Mucosa of stomach (tissue), 1 donor: ENCODE results near the gene PIK3R2.
"Not testable (repeated sequence)": the region's sequence is repeated elsewhere in the genome, so short reads cannot be mapped to it uniquely, and the experiment has no call there.

Experiments
- H3K27me3 ChIP-seq: one replicate; pipeline ENCODE4 v1.7.0; 2013; ENCODE audit warnings: mild to moderate bottlenecking, low read length; ENCODE audit not compliant: control insufficient read depth, insufficient read depth
- H3K36me3 ChIP-seq: one replicate; pipeline ENCODE4 v1.7.0; 2013; ENCODE audit warnings: low read length; ENCODE audit not compliant: control insufficient read depth, insufficient read depth
- H3K4me1 ChIP-seq: one replicate; pipeline ENCODE4 v1.7.0; 2013; ENCODE audit warnings: mild to moderate bottlenecking, low read length; ENCODE audit not compliant: control insufficient read depth, insufficient read depth
- H3K4me3 ChIP-seq: one replicate; pipeline ENCODE4 v1.7.0; 2013; ENCODE audit warnings: low read length
- H3K9ac ChIP-seq: one replicate; pipeline ENCODE4 v1.7.0; 2013; ENCODE audit warnings: mild to moderate bottlenecking, low read length, moderate library complexity
- H3K9me3 ChIP-seq: one replicate; pipeline ENCODE4 v1.7.0; 2013; ENCODE audit warnings: mild to moderate bottlenecking, low read length, moderate library complexity; ENCODE audit not compliant: control insufficient read depth
- donor health status: Pancreatic carcinoma.

Gene PIK3R2

GRCh38 chr19:18152817-18153555, at the start of gene PIK3R2:
TSS of gene PIK3R2 (plus strand) at chr19:18153163. CDS start at chr19:18155880, 2,717 bp downstream.
- H3K27me3 ChIP-seq, result no peaks in the 10 kb centered on the region
- H3K36me3 ChIP-seq, result no peaks in the 10 kb centered on the region
- peaks cover 47% of the 10 kb centered on the region for H3K4me1 ChIP-seq
- peak within 1 kb of the TSS; percentile 86 for H3K9ac ChIP-seq
- no peaks in the 10 kb centered on the region for H3K9me3 ChIP-seq
- peak within 1 kb of the TSS; percentile 66 for H3K4me3 ChIP-seq

DNA sequence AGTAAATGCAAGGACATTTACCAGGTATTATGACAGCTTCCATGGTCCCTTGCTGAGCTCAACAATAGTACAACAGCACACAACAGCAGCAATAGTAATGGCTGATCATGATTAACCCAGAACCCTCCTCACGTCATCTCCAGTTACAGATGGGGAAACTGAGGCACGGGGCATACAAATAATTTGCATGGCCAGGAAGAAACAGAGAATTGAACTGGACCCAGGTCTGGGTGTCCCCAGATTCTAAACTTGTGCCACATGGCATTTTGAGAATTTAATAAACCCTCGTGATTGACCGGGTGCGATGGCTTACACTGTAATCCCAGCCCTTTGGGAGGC, 48.2 kb upstream of the PIK3R2 start:
- peaks cover 20% of the 10 kb centered on the region for H3K4me1 ChIP-seq
- no peaks in the 10 kb centered on the region for H3K36me3 ChIP-seq
- H3K9ac ChIP-seq, result peak overlapping the region; percentile 61
- H3K4me3 ChIP-seq, result peak overlapping the region; percentile 46
- H3K9me3 ChIP-seq, result no peaks in the 10 kb centered on the region
- peaks cover 1% of the 10 kb centered on the region for H3K27me3 ChIP-seq

GRCh38 chr19:18105259-18105658, 47.7 kb upstream of the PIK3R2 start:
- H3K36me3 ChIP-seq, H3K4me3 ChIP-seq, H3K9ac ChIP-seq, H3K27me3 ChIP-seq, H3K9me3 ChIP-seq: not testable (repeated sequence)
- H3K4me1 ChIP-seq, result peaks cover 22% of the 10 kb centered on the region

GRCh38 chr19:18107235-18107634, 45.7 kb upstream of the PIK3R2 start:
- H3K9ac ChIP-seq, result no peak overlapping the region
- no peaks in the 10 kb centered on the region for H3K36me3 ChIP-seq
- H3K9me3 ChIP-seq, result no peaks in the 10 kb centered on the region
- peaks cover 33% of the 10 kb centered on the region for H3K4me1 ChIP-seq
- no peak overlapping the region for H3K4me3 ChIP-seq
- H3K27me3 ChIP-seq, result no peaks in the 10 kb centered on the region

DNA sequence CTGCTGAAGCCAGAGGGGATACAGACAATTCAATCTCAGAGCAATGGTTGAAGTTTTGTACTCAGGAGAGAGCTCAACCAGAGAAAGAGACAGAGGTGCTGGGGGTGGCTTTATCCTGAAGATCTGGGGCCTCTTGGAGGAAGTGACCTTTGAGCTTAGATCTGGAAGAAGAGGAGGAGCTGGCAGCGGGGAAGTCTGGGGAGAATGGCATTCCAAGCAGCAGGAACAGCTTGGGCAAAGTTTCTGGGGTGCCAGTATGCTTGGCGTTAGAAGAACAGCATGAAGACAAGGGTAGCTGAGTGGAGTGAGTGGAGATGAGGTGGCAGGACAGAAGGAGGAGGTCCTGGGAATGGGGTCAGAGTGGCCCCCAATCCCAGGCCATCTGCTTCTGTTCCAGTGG, 44.1 kb upstream of the PIK3R2 start:
- H3K9me3 ChIP-seq, result no peaks in the 10 kb centered on the region
- H3K9ac ChIP-seq, result peak overlapping the region; percentile 76
- no peaks in the 10 kb centered on the region for H3K36me3 ChIP-seq
- no peaks in the 10 kb centered on the region for H3K27me3 ChIP-seq
- peaks cover 40% of the 10 kb centered on the region for H3K4me1 ChIP-seq
- H3K4me3 ChIP-seq, result no peak overlapping the region

GRCh38 chr19:18109341-18109732, 43.6 kb upstream of the PIK3R2 start:
- Histone ChIP-seq H3K27me3 (no peaks in the 10 kb centered on the region), H3K36me3 (no peaks in the 10 kb centered on the region), H3K9ac (peak overlapping the region; percentile 76), H3K4me1 (peaks cover 36% of the 10 kb centered on the region), H3K4me3 (no peak overlapping the region), H3K9me3 (no peaks in the 10 kb centered on the region)

- Histone ChIP-seq H3K9me3 (no peaks in the 10 kb centered on the region), H3K9ac (peak overlapping the region; percentile 76), H3K27me3 (no peaks in the 10 kb centered on the region), H3K4me3 (peak overlapping the region; percentile 31), H3K36me3 (no peaks in the 10 kb centered on the region), H3K4me1 (peaks cover 31% of the 10 kb centered on the region)
These were observed 43.0 kb upstream of the PIK3R2 start for GRCh38 chr19:18109733-18110608.

GRCh38 chr19:18110609-18111232, 42.2 kb upstream of the PIK3R2 start:
- H3K36me3 ChIP-seq, result no peaks in the 10 kb centered on the region
- peak overlapping the region; percentile 31 for H3K4me3 ChIP-seq
- peaks cover 31% of the 10 kb centered on the region for H3K4me1 ChIP-seq
- H3K27me3 ChIP-seq, result no peaks in the 10 kb centered on the region
- no peaks in the 10 kb centered on the region for H3K9me3 ChIP-seq
- peak overlapping the region; percentile 76 for H3K9ac ChIP-seq

DNA sequence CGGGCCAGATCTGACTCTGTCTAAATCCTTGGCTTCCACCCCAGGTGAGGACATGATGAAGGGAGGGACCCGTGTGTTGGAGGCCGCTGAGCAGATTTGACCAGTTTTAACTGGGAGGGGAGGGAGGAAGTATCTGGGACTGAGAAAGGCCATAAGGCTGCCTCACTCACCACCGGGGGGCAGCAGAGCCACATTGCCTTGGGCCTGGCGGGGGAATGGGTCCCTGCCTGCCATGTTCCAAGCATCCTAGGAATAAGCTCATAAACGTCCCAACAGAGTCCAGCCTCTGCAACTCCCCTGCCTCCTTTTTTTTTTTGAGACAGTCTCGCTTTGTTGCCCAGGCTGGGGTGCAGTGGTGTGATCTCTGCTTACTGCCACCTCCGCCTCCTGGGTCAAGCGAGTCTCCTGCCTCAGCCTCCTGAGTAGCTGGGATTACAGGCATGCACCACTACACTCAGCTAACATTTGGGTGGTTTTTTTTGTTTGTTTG, 39.9 kb upstream of the PIK3R2 start:
- H3K9ac ChIP-seq, result no peak overlapping the region
- H3K4me1 ChIP-seq, result peaks cover 40% of the 10 kb centered on the region
- no peaks in the 10 kb centered on the region for H3K36me3 ChIP-seq
- no peaks in the 10 kb centered on the region for H3K27me3 ChIP-seq
- H3K4me3 ChIP-seq, result no peak overlapping the region
- H3K9me3 ChIP-seq, result no peaks in the 10 kb centered on the region

- no peaks in the 10 kb centered on the region for H3K9me3 ChIP-seq
- H3K36me3 ChIP-seq, result no peaks in the 10 kb centered on the region
- H3K4me3 ChIP-seq, result no peak overlapping the region
- H3K4me1 ChIP-seq, result peaks cover 45% of the 10 kb centered on the region
- H3K27me3 ChIP-seq, result no peaks in the 10 kb centered on the region
- no peak overlapping the region for H3K9ac ChIP-seq
These were observed 39.1 kb upstream of the PIK3R2 start for GRCh38 chr19:18113827-18114226.

DNA sequence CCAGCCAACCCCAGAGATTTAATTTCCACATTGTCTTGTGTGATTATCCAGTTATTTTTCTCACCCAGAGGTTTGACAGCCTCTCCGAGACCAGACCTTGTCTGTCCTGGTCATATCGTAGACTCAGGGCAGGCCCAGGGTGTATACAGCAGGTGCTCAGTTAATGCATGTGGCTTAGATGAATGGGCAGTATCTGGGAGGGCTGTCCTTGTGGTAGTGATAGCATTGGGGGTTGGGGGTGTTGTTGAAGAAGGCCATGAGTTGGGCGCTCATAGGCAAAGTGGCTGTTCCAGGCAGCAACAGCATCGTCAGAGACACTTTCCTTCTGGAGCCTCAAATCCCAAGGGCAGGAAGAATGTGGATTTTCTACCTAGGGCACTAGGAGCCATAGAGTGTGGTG, 38.5 kb upstream of the PIK3R2 start:
- Histone ChIP-seq H3K4me3 (no peak overlapping the region), H3K4me1 (peaks cover 45% of the 10 kb centered on the region), H3K9me3 (no peaks in the 10 kb centered on the region), H3K9ac (no peak overlapping the region), H3K36me3 (no peaks in the 10 kb centered on the region), H3K27me3 (no peaks in the 10 kb centered on the region)

- H3K4me1 ChIP-seq, result peaks cover 31% of the 10 kb centered on the region
- peak overlapping the region; percentile 28 for H3K9ac ChIP-seq
- H3K27me3 ChIP-seq, result no peaks in the 10 kb centered on the region
- no peaks in the 10 kb centered on the region for H3K9me3 ChIP-seq
- H3K4me3 ChIP-seq, result no peak overlapping the region
- no peaks in the 10 kb centered on the region for H3K36me3 ChIP-seq
These were observed 35.6 kb upstream of the PIK3R2 start for GRCh38 chr19:18117364-18117691.
